AG04450 (cell line): ENCODE results near the gene NUBP1. TPM values are rescaled to one million over a fixed set of nuclear protein-coding genes. Genes with fewer than 3 reads are reported as not detected.

Source experiments
- CTCF ChIA-PET: fragments of 300-600, 350-600 bp; formaldehyde crosslinking; extraction: SDS; loops from one replicate; lab custom pipeline; 2022; ENCODE audit warnings: antibody characterized with exemption, inconsistent platforms; lab: Charles Lee
- POLR2A ChIA-PET: fragments of 350-600 bp; formaldehyde crosslinking; extraction: SDS; loops from one replicate; lab custom pipeline; 2021; ENCODE audit warnings: antibody characterized with exemption, inconsistent platforms; lab: Yijun Ruan, JAX
- DNase-seq: peaks from one replicate; pipeline ENCODE4 v3.0.0-alpha.2; 2011; ENCODE audit warnings: low read depth, low spot score
- H3K27ac ChIP-seq: one replicate; pipeline ENCODE4 v1.5.1; 2012; ENCODE audit warnings: low read depth, low read length, control low read depth
- H3K27me3 ChIP-seq: one replicate; pipeline ENCODE4 v1.6.0; 2012; ENCODE audit warnings: low read length; ENCODE audit not compliant: control insufficient read depth, insufficient read depth
- H3K4me3 ChIP-seq: 2 replicates; pipeline ENCODE4 v1.5.1; 2011; ENCODE audit warnings: mild to moderate bottlenecking, low read depth, low read length, control low read depth
- H3K9me3 ChIP-seq: 2 replicates; pipeline ENCODE4 v1.5.1; 2012; ENCODE audit warnings: low read length; ENCODE audit not compliant: control insufficient read depth, insufficient read depth
- CTCF ChIP-seq: IDR thresholded peaks from 2 replicates; pipeline ENCODE4 v1.5.1; 2011; ENCODE audit warnings: low read depth, low read length, control low read depth, inconsistent platforms
- polyA plus RNA-seq: library from polyadenylated mRNA; depleted of rRNA; stranded (reverse); fragments of >200 nt; gene quantifications from 2 replicates; pipeline ENCODE4 v1.2.3, GENCODE V29; 2011

NUBP1 gene
- polyA plus RNA-seq, 1 experiment, result 23.0 TPM

- TF ChIP-seq CTCF, result no peak
- Histone ChIP-seq H3K27ac (no peak overlapping the region), H3K4me3 (no peak overlapping the region), H3K9me3 (no peaks in the 10 kb centered on the region; the same call in 1 of the 2 replicates), H3K27me3 (no peaks in the 10 kb centered on the region)
- ChIA-PET CTCF (no interaction called here), POLR2A (no interaction called here)
- DNase-seq, result no peak
Measured at GRCh38 chr16:10760858-10761257, 17.2 kb downstream of the NUBP1 start.

GRCh38 chr16:10761373-10761772 lies 17.7 kb downstream of the NUBP1 start:
- Histone ChIP-seq H3K4me3 (no peak overlapping the region), H3K27ac (no peak overlapping the region), H3K9me3 (no peaks in the 10 kb centered on the region; the same call in 1 of the 2 replicates), H3K27me3 (no peaks in the 10 kb centered on the region)
- ChIA-PET CTCF (no interaction called here), POLR2A (no interaction called here)
- DNase-seq, result no peak
- TF ChIP-seq CTCF, result no peak

GRCh38 chr16:10762336-10763016 lies 18.8 kb downstream of the NUBP1 start:
- CTCF ChIA-PET, result no interaction called here
- POLR2A ChIA-PET, result no interaction called here
- no peak overlapping the region for H3K27ac ChIP-seq
- DNase-seq, result no peak
- no peak for TF ChIP-seq CTCF
- H3K4me3 ChIP-seq, result no peak overlapping the region
- no peaks in the 10 kb centered on the region; the same call in 1 of the 2 replicates for H3K9me3 ChIP-seq
- no peaks in the 10 kb centered on the region for H3K27me3 ChIP-seq

GRCh38 chr16:10763456-10763855 lies 19.8 kb downstream of the NUBP1 start:
- TF ChIP-seq CTCF, result no peak
- POLR2A ChIA-PET, result no interaction called here
- CTCF ChIA-PET, result interaction anchor here (0.5 kb wide), 1 partner anchor 55 kb away, joined by 6 read pairs; the partner anchor contains the start of gene TVP23A
- no peaks in the 10 kb centered on the region for H3K27me3 ChIP-seq
- no peak overlapping the region for H3K4me3 ChIP-seq
- no peak overlapping the region for H3K27ac ChIP-seq
- DNase-seq, result no peak
- H3K9me3 ChIP-seq, result no peaks in the 10 kb centered on the region; the same call in 1 of the 2 replicates

- no peak overlapping the region for H3K27ac ChIP-seq
- POLR2A ChIA-PET, result no interaction called here
- no peaks in the 10 kb centered on the region; the same call in 1 of the 2 replicates for H3K9me3 ChIP-seq
- H3K4me3 ChIP-seq, result no peak overlapping the region
- no peaks in the 10 kb centered on the region for H3K27me3 ChIP-seq
- TF ChIP-seq CTCF, result no peak
- CTCF ChIA-PET, result interaction anchor here (1.4 kb wide), 1 partner anchor 28 kb away, joined by 3 read pairs; no protein-coding TSS in a partner anchor
- DNase-seq, result no peak
Measured at GRCh38 chr16:10765772-10766171, 22.1 kb downstream of the NUBP1 start.
